B cell (primary cell): ENCODE data around the gene ADAM11. TPM values are rescaled to one million over a fixed set of nuclear protein-coding genes. Genes with fewer than 3 reads are reported as not detected.

Experiments used
- ATAC-seq: fragments of 200-7000 bp; cut with Tn5 transposase; one replicate; pipeline ENCODE4 v1.10.0; 2021; ENCODE audit warnings: low read depth, mild to moderate bottlenecking, moderate number of reproducible peaks, moderate library complexity
- CTCF ChIA-PET: fragments of 350-600 bp; sonication (Branson Sonifier 250); formaldehyde crosslinking; loops from one replicate; lab custom pipeline; 2021; ENCODE audit warnings: antibody characterized with exemption, inconsistent platforms; lab: Charles Lee
- POLR2A ChIA-PET: fragments of 350-600 bp; sonication (Branson Sonifier 250); formaldehyde crosslinking; loops from one replicate; lab custom pipeline; 2021; ENCODE audit warnings: antibody characterized with exemption; lab: Charles Lee
- DNase-seq: peaks from one replicate; pipeline ENCODE4 v3.0.0; 2013
- H2AFZ ChIP-seq: 2 replicates; pipeline ENCODE4 v1.6.1; 2012; ENCODE audit warnings: mild to moderate bottlenecking, low read depth, low read length; ENCODE audit not compliant: insufficient read depth, poor library complexity, severe bottlenecking
- H3K27ac ChIP-seq, 2 donors: 1 replicate in 1 of 2; 2 replicates in 1 of 2; pipeline ENCODE4 v1.5.1; 2012 to 2013; ENCODE audit warnings: low read length in 2 of 2, mild to moderate bottlenecking in 2 of 2, moderate library complexity in 1 of 2
- H3K27me3 ChIP-seq, 4 experiments: fragments of 200-600 bp in 1 of 4; sonication (generic) in 1 of 4; replicated peaks in 1 of 4; 1 replicate in 2 of 4; 2 replicates in 2 of 4; pipeline versions ENCODE4 v1.6.1 to v1.7.0; 2013 to 2016; ENCODE audit warnings: low read length in 3 of 4, mild to moderate bottlenecking in 2 of 4, mixed read lengths in 1 of 4, moderate library complexity in 1 of 4; ENCODE audit not compliant: insufficient read depth in 4 of 4, control insufficient read depth in 3 of 4; ENCODE audit errors: control extremely low read depth in 1 of 4
- H3K36me3 ChIP-seq, 2 experiments: replicated peaks in 1 of 2; 1 replicate in 1 of 2; 2 replicates in 1 of 2; pipeline versions ENCODE4 v1.6.1 to v1.7.1; 2013; ENCODE audit warnings: low read length in 1 of 2; ENCODE audit not compliant: insufficient read depth in 2 of 2, control insufficient read depth in 1 of 2; ENCODE audit errors: control extremely low read depth in 1 of 2, extremely low read depth in 1 of 2
- H3K4me1 ChIP-seq, 2 donors: fragments of 200-600 bp in 1 of 2; sonication (generic) in 1 of 2; 1 replicate in 1 of 2; 2 replicates in 1 of 2; pipeline versions ENCODE4 v1.5.1 to v1.6.1; 2013 to 2017; ENCODE audit warnings: low read length in 2 of 2; ENCODE audit not compliant: control insufficient read depth in 2 of 2, insufficient read depth in 2 of 2
- H3K4me2 ChIP-seq: replicated peaks from 2 replicates; pipeline ENCODE3; 2012; ENCODE audit warnings: mild to moderate bottlenecking, low read depth, low read length; ENCODE audit not compliant: poor library complexity, severe bottlenecking
- H3K4me3 ChIP-seq, 5 experiments: fragments of 200-600 bp in 1 of 5; sonication (generic) in 1 of 5; 1 replicate in 3 of 5; 2 replicates in 2 of 5; pipeline versions ENCODE4 v1.5.1 to v1.7.0; 2011 to 2016; ENCODE audit warnings: low read length in 4 of 5, mild to moderate bottlenecking in 4 of 5, low read depth in 2 of 5, control low read depth in 1 of 5, moderate library complexity in 1 of 5; ENCODE audit not compliant: insufficient read depth in 1 of 5; ENCODE audit errors: control extremely low read depth in 1 of 5, extremely low read depth in 1 of 5
- H3K79me2 ChIP-seq: fragments of 200-600 bp; sonication (generic); one replicate; pipeline ENCODE4 v1.6.0; 2016; ENCODE audit warnings: low read length; ENCODE audit not compliant: control insufficient read depth, insufficient read depth
- H3K9ac ChIP-seq: fragments of 200-600 bp; sonication (generic); 2 replicates; pipeline ENCODE4 v1.6.1; 2017; ENCODE audit warnings: mild to moderate bottlenecking, low read length, moderate library complexity
- H3K9me3 ChIP-seq, 3 donors: one replicate each; pipeline versions ENCODE4 v1.6.1 to v1.7.1; 2013; ENCODE audit warnings: low read length in 2 of 3; ENCODE audit not compliant: control insufficient read depth in 2 of 3, insufficient read depth in 1 of 3; ENCODE audit errors: control extremely low read depth in 1 of 3
- H4K20me1 ChIP-seq: 2 replicates; pipeline ENCODE4 v1.6.0; 2012; ENCODE audit warnings: mild to moderate bottlenecking, low read length; ENCODE audit not compliant: insufficient read depth, control insufficient read depth, poor library complexity, severe bottlenecking
- H3K27ac Mint-ChIP-seq: one replicate; pipeline ENCODE4 v1.8.0; 2021; ENCODE audit warnings: mixed read lengths
- H3K27me3 Mint-ChIP-seq: one replicate; pipeline ENCODE4 v1.8.0; 2021; ENCODE audit warnings: mixed read lengths
- H3K4me1 Mint-ChIP-seq: one replicate; pipeline ENCODE4 v1.8.0; 2021; ENCODE audit warnings: mixed read lengths
- H3K4me3 Mint-ChIP-seq: one replicate; pipeline ENCODE4 v1.8.0; 2021; ENCODE audit warnings: mixed read lengths
- H3K9me3 Mint-ChIP-seq: one replicate; pipeline ENCODE4 v1.8.0; 2022; ENCODE audit warnings: mixed read lengths; ENCODE audit not compliant: insufficient read depth
- CTCF ChIP-seq: fragments of 200-600 bp; IDR thresholded peaks from one replicate; pipeline ENCODE4 v1.8.0; 2022; ENCODE audit warnings: antibody characterized with exemption, mild to moderate bottlenecking
- EZH2 ChIP-seq: IDR thresholded peaks from 2 replicates; pipeline ENCODE4 v1.6.1; 2012; ENCODE audit warnings: borderline replicate concordance, low read depth, mild to moderate bottlenecking, moderate library complexity, low read length; ENCODE audit not compliant: insufficient read depth, poor library complexity, severe bottlenecking
- WGBS: methylation state at CpG from one replicate; pipeline ENCODE4 v1.1.5; 2013; ENCODE audit warnings: missing lambda C conversion rate; ENCODE audit not compliant: insufficient coverage; 5-methylcytosine and 5-hydroxymethylcytosine counted together
- intact Hi-C: fragments of 100-400 bp; cut with micrococcal nuclease; formaldehyde crosslinking; loops from one replicate; pipeline ENCODE4 v1.10.0; 2022
- polyA plus RNA-seq: library from polyadenylated mRNA; depleted of rRNA; stranded (reverse); fragments of >200 nt; gene quantifications from 2 replicates; pipeline ENCODE4 v1.2.3, GENCODE V29; 2012
- total RNA-seq, 2 donors: library from RNA; stranded (reverse); fragments of 120-200 nt in 1 of 2; gene quantifications; 1 replicate in 1 of 2; 2 replicates in 1 of 2; pipeline versions ENCODE4 v1.2.3 to v1.2.4, GENCODE V29; 2013 to 2022

Gene ADAM11
- total and polyA plus RNA-seq, 2 donors (not counting 1 experiment from before 2014, with no cell fraction given), result 0.39 to 1.00 TPM

GRCh38 chr17:44788139-44788538 is 29.4 kb downstream of the ADAM11 start:
- no peak overlapping the region for H3K4me3 ChIP-seq
- no peaks in the 10 kb centered on the region for H3K9me3 ChIP-seq
- Mint-ChIP-seq H3K27me3 (peaks cover 7% of the 10 kb centered on the region), H3K9me3 (no peaks in the 10 kb centered on the region), H3K4me1 (no peaks in the 10 kb centered on the region), H3K4me3 (no peak overlapping the region), H3K27ac (no peak overlapping the region)
- no peak overlapping the region for H3K27ac ChIP-seq
- H3K4me1 ChIP-seq, result no peaks in the 10 kb centered on the region
- no peak for TF ChIP-seq EZH2
- ChIA-PET POLR2A (no interaction called here), CTCF (no interaction called here)
- WGBS, result 78% methylated on average over 5 of the region's 7 CpGs
- ATAC-seq (no peak), DNase-seq (no peak)
- H3K27me3 ChIP-seq, result no peaks in the 10 kb centered on the region
- no peak overlapping the region for H2AFZ ChIP-seq
- H3K9ac ChIP-seq, result no peak overlapping the region
- no peaks in the 10 kb centered on the region for H3K36me3 ChIP-seq
- no peak overlapping the region for H3K4me2 ChIP-seq
- H3K79me2 ChIP-seq, result no peaks in the 10 kb centered on the region
- H4K20me1 ChIP-seq, result no peaks in the 10 kb centered on the region
- intact Hi-C loops, result no loop called here

GRCh38 chr17:44792276-44792675 is 33.5 kb downstream of the ADAM11 start:
- Histone ChIP-seq H2AFZ (no peak overlapping the region), H3K4me2 (no peak overlapping the region), H3K4me1 (no peaks in the 10 kb centered on the region), H3K9me3 (no peaks in the 10 kb centered on the region), H4K20me1 (no peaks in the 10 kb centered on the region), H3K27ac (no peak overlapping the region), H3K27me3 (no peaks in the 10 kb centered on the region), H3K4me3 (no peak overlapping the region), H3K79me2 (no peaks in the 10 kb centered on the region), H3K9ac (no peak overlapping the region), H3K36me3 (no peaks in the 10 kb centered on the region)
- CTCF ChIA-PET, result no interaction called here
- POLR2A ChIA-PET, result no interaction called here
- ATAC-seq, result no peak
- H3K27me3 Mint-ChIP-seq, result peaks cover 2% of the 10 kb centered on the region
- H3K4me1 Mint-ChIP-seq, result no peaks in the 10 kb centered on the region
- H3K9me3 Mint-ChIP-seq, result no peaks in the 10 kb centered on the region
- TF ChIP-seq CTCF (no peak), EZH2 (no peak)
- no peak for DNase-seq
- H3K27ac Mint-ChIP-seq, result no peak overlapping the region
- no peak overlapping the region for H3K4me3 Mint-ChIP-seq
- no CpG with 5 or more reads among the region's 1 CpG for WGBS
- intact Hi-C loops, result no loop called here
